GM12878 (cell line): ENCODE measurements around the gene SFMBT1. TPM values are rescaled to one million over a fixed set of nuclear protein-coding genes. Genes with fewer than 3 reads are reported as not detected.

ENCODE experiments used
- ATAC-seq: fragments of 200-7000 bp; cut with Tn5 transposase; 3 replicates; pipeline ENCODE4 v1.9.1; 2020; ENCODE audit warnings: mild to moderate bottlenecking, moderate library complexity
- BruUV-seq: library from RNA; stranded (reverse); fragments of 400-500 nt; replicated peaks from 2 replicates; lab custom pipeline; 2021; lab: Mats Ljungman, UMichigan
- CTCF ChIA-PET: fragments of 300-600 bp; sonication (Branson Sonifier 250); formaldehyde crosslinking; extraction: SDS; loops from one replicate; lab custom pipeline; 2021; ENCODE audit warnings: inconsistent platforms; lab: Yijun Ruan, JAX
- POLR2A ChIA-PET: fragments of 350-600 bp; formaldehyde crosslinking; extraction: SDS; loops from one replicate; lab custom pipeline; 2021; ENCODE audit warnings: inconsistent platforms; lab: Charles Lee
- RAD21 ChIA-PET: fragments of 300-600 bp; sonication (Branson Sonifier 250); formaldehyde crosslinking; loops from one replicate; lab custom pipeline; 2023; ENCODE audit warnings: antibody characterized with exemption; ENCODE audit not compliant: unreplicated experiment; lab: Charles Lee
- SMC1A ChIA-PET: fragments of 300-600 bp; sonication (Branson Sonifier 250); formaldehyde crosslinking; loops from one replicate; lab custom pipeline; 2023; ENCODE audit not compliant: unreplicated experiment, uncharacterized antibody; lab: Charles Lee
- DNase-seq: peaks from one replicate; pipeline ENCODE4 v3.0.0-alpha.2; 2011; ENCODE audit warnings: low read depth, low spot score
- FAIRE-seq: peaks from 3 replicates; lab custom pipeline; 2011; peaks lifted over from hg19 to GRCh38; lab: Jason Lieb, UNC
- H2AFZ ChIP-seq: 2 replicates; pipeline ENCODE4 v1.6.0; 2011; ENCODE audit warnings: low read depth, low read length, control low read depth; ENCODE audit not compliant: control insufficient read depth
- H3K27ac ChIP-seq: 2 replicates; pipeline ENCODE4 v1.5.1; 2011; ENCODE audit warnings: control low read depth; ENCODE audit not compliant: control insufficient read depth, insufficient read depth
- H3K27me3 ChIP-seq, 2 experiments: replicated peaks in 1 of 2; 2 replicates each; pipeline versions ENCODE4 v1.6.0 to v1.6.1; 2011; ENCODE audit warnings: low read length in 1 of 2; ENCODE audit not compliant: control insufficient read depth in 2 of 2, insufficient read depth in 2 of 2
- H3K36me3 ChIP-seq, 2 experiments: 2 replicates each; pipeline ENCODE4 v1.5.1; 2011; ENCODE audit warnings: low read length in 1 of 2; ENCODE audit not compliant: control insufficient read depth in 2 of 2, insufficient read depth in 2 of 2
- H3K4me1 ChIP-seq: 2 replicates; pipeline ENCODE4 v1.6.1; 2011; ENCODE audit warnings: mild to moderate bottlenecking, low read length, moderate library complexity, mixed read lengths; ENCODE audit not compliant: control insufficient read depth, insufficient read depth
- H3K4me2 ChIP-seq: 2 replicates; pipeline ENCODE4 v1.6.0; 2011; ENCODE audit warnings: control low read depth; ENCODE audit not compliant: control insufficient read depth, insufficient read depth
- H3K4me3 ChIP-seq: fragments of 200-600 bp; sonication (generic); 2 replicates; pipeline ENCODE4 v1.5.1; 2016
- H3K79me2 ChIP-seq: 2 replicates; pipeline ENCODE4 v1.6.0; 2011; ENCODE audit warnings: low read length; ENCODE audit not compliant: control insufficient read depth, insufficient read depth
- H3K9ac ChIP-seq: 2 replicates; pipeline ENCODE4 v1.8.0; 2011; ENCODE audit warnings: low read length, control low read depth, mixed read lengths; ENCODE audit not compliant: control insufficient read depth, insufficient read depth
- H3K9me3 ChIP-seq: replicated peaks from 3 replicates; pipeline ENCODE4 v1.5.1; 2011; ENCODE audit warnings: mild to moderate bottlenecking, low read length; ENCODE audit not compliant: control insufficient read depth, insufficient read depth
- H4K20me1 ChIP-seq: 2 replicates; pipeline ENCODE4 v1.6.0; 2011; ENCODE audit not compliant: control insufficient read depth, insufficient read depth
- BMI1 ChIP-seq: fragments of 450-650 bp; IDR thresholded peaks from 2 replicates; pipeline ENCODE4 v1.6.1; 2016; ENCODE audit warnings: mild to moderate bottlenecking, moderate library complexity, borderline replicate concordance
- DPF2 ChIP-seq: fragments of 450-650 bp; IDR thresholded peaks from 2 replicates; pipeline ENCODE4 v1.6.1; 2017; ENCODE audit warnings: mild to moderate bottlenecking
- GATAD2B ChIP-seq: fragments of 450-650 bp; conservative IDR thresholded peaks from 2 replicates; pipeline ENCODE4 v1.6.1; 2017; ENCODE audit warnings: low read depth, mild to moderate bottlenecking, moderate library complexity
- JUNB ChIP-seq: IDR thresholded peaks from 2 replicates; pipeline ENCODE4 v1.6.1; 2016; ENCODE audit warnings: antibody characterized with exemption, mild to moderate bottlenecking
- MTA3 ChIP-seq: IDR thresholded peaks from 2 replicates; pipeline ENCODE4 v1.6.1; 2012; ENCODE audit warnings: low read length, inconsistent platforms, borderline replicate concordance
- NFYB ChIP-seq: IDR thresholded peaks from 2 replicates; pipeline ENCODE4 v1.6.1; 2011; ENCODE audit warnings: low read depth, mild to moderate bottlenecking, low read length, improper control_type of control experiment, moderate library complexity; ENCODE audit not compliant: insufficient read depth
- POLR2AphosphoS2 ChIP-seq: IDR thresholded peaks from 2 replicates; pipeline ENCODE4 v1.6.1; 2011; ENCODE audit warnings: low read depth, mild to moderate bottlenecking, low read length, improper control_type of control experiment, moderate library complexity
- RAD21 ChIP-seq: IDR thresholded peaks from 2 replicates; pipeline ENCODE4 v1.6.1; 2011; ENCODE audit warnings: mild to moderate bottlenecking, low read depth, low read length, moderate library complexity; ENCODE audit not compliant: insufficient read depth
- SMAD5 ChIP-seq: IDR thresholded peaks from 2 replicates; pipeline ENCODE4 v1.6.1; 2016; ENCODE audit warnings: antibody characterized with exemption, low read depth
- STAT1 ChIP-seq: fragments of 450-650 bp; conservative IDR thresholded peaks from 2 replicates; pipeline ENCODE4 v1.6.1; 2014; ENCODE audit warnings: antibody characterized with exemption, mild to moderate bottlenecking
- YBX1 ChIP-seq: fragments of 450-650 bp; IDR thresholded peaks from 2 replicates; pipeline ENCODE4 v1.6.1; 2016; ENCODE audit warnings: antibody characterized with exemption
- YY1 ChIP-seq: IDR thresholded peaks from 2 replicates; pipeline ENCODE4 v1.6.1; 2011; ENCODE audit warnings: low read depth, mild to moderate bottlenecking, low read length
- WGBS: methylation state at CpG from one replicate; pipeline ENCODE4 v1.1.6; 2016; ENCODE audit warnings: low lambda C conversion rate; ENCODE audit not compliant: insufficient replicate concordance, insufficient coverage; ENCODE audit errors: missing lambda C conversion rate; 5-methylcytosine and 5-hydroxymethylcytosine counted together
- in situ Hi-C: fragments of 300-500 bp; cut with MboI; formaldehyde crosslinking; loops from 9 replicates; pipeline ENCODE4 v1.14.3; 2018; ENCODE audit warnings: mixed read lengths
- intact Hi-C: fragments of 100-400 bp; cut with micrococcal nuclease; formaldehyde crosslinking; loops from one replicate; pipeline ENCODE4 v1.14.2; 2022; ENCODE audit not compliant: unreplicated experiment
- polyA plus RNA-seq, 11 experiments: library from polyadenylated mRNA; depleted of rRNA in 4 of 11; unstranded in 6 of 11; stranded (reverse) in 5 of 11; fragments of >200 nt; fragmentation: Nextera tagmentation in 4 of 11; fragmentation: Illumina TruSeq in 1 of 11; extraction: Ambion mirVana in 4 of 11; extraction: Trizol in 1 of 11; gene quantifications; 1 replicate in 1 of 11; 2 replicates in 10 of 11; pipeline versions ENCODE4 v1.2.1 to v1.2.3, GENCODE V29; 2011 to 2016; ENCODE audit warnings: inconsistent platforms in 2 of 11, missing spikeins in 2 of 11, low read depth in 1 of 11
- total RNA-seq, 4 experiments: library from RNA; depleted of rRNA in 3 of 4; stranded (reverse); fragments of >200 nt in 3 of 4; fragmentation: Illumina TruSeq in 1 of 4; extraction: Trizol in 1 of 4; gene quantifications; 2 replicates each; pipeline versions ENCODE4 v1.2.1 to v1.2.3, GENCODE V29; 2013 to 2021
- TF ChIP-seq, protein P1 (sequence below): fragments of 450-650 bp; IDR thresholded peaks from 2 replicates; pipeline ENCODE4 v1.6.1; 2017; ENCODE audit warnings: low read depth, mild to moderate bottlenecking, moderate library complexity
- TF ChIP-seq, protein P2 (sequence below): fragments of 450-650 bp; formaldehyde crosslinking; IDR thresholded peaks from 2 replicates; pipeline ENCODE4 v1.4.0; 2020; ENCODE audit warnings: mild to moderate bottlenecking, moderate library complexity
- TF ChIP-seq, protein P3 (sequence below): fragments of 450-650 bp; conservative IDR thresholded peaks from 2 replicates; pipeline ENCODE4 v1.6.1; 2017; ENCODE audit warnings: mild to moderate bottlenecking, moderate library complexity
- TF ChIP-seq, protein P4 (sequence below): fragments of 150-350 bp; IDR thresholded peaks from 2 replicates; pipeline ENCODE4 v1.6.1; 2014; ENCODE audit warnings: mild to moderate bottlenecking, low read depth, low read length

SFMBT1 gene
- total and polyA plus RNA-seq, 10 of the 15 experiments (the other 5 are each of a cell fraction or from before 2014, with no cell fraction given): 3.2 to 19.5 (median 11.4) TPM

DNA sequence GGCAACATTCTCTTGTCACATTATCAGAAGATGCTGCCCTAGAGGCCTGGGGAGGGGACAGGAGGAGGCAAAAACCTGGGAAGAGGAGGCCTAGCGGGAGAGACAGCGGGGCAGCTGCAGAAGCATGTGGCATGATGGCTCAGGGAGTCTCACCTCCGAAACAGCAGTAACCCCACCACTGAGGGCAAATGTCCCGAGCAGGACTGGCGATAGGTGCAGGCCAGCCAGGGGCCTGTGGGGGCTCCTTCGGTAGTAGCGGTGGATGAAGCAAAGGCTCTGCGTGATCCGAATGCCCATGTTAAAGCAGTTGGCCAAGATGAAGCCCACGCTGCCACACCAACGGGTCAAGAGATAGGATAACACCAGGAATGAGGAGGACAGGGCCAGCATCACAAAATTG is 46.3 kb upstream of the SFMBT1 start:
- no peaks in the 10 kb centered on the region for H3K79me2 ChIP-seq
- ChIA-PET POLR2A (no interaction called here), CTCF (interaction anchor here (1.3 kb wide), 1 partner anchor 10 kb away, joined by 4 read pairs; no protein-coding TSS in a partner anchor), SMC1A (no interaction called here), RAD21 (no interaction called here)
- H3K4me1 ChIP-seq: no peaks in the 10 kb centered on the region
- intact Hi-C loops: no loop called here
- H3K9ac ChIP-seq: no peak overlapping the region
- FAIRE-seq (no peak), ATAC-seq (no peak), DNase-seq (no peak)
- in situ Hi-C loops: no loop called here
- over 99% methylated on average over 11 of the region's 11 CpGs for whole genome bisulfite sequencing
- H3K27me3 ChIP-seq: no peaks in the 10 kb centered on the region
- no peaks in the 10 kb centered on the region for H3K9me3 ChIP-seq
- no TSS peak for BruUV-seq
- no peak overlapping the region for H2AFZ ChIP-seq
- H3K36me3 ChIP-seq: peaks cover 15 to 25% of the 10 kb centered on the region in 2 experiments
- no peak overlapping the region for H3K4me2 ChIP-seq
- no peak overlapping the region for H3K27ac ChIP-seq
- H3K4me3 ChIP-seq: no peak overlapping the region
- no peaks in the 10 kb centered on the region for H4K20me1 ChIP-seq
- TF ChIP-seq YBX1 (no peak), YY1 (no peak), SMAD5 (no peak), GATAD2B (no peak), BMI1 (no peak), POLR2AphosphoS2 (no peak), MTA3 (no peak), STAT1 (no peak), NFYB (no peak), JUNB (no peak), RAD21 (no peak), DPF2 (no peak)
- TF ChIP-seq, protein P1, sequence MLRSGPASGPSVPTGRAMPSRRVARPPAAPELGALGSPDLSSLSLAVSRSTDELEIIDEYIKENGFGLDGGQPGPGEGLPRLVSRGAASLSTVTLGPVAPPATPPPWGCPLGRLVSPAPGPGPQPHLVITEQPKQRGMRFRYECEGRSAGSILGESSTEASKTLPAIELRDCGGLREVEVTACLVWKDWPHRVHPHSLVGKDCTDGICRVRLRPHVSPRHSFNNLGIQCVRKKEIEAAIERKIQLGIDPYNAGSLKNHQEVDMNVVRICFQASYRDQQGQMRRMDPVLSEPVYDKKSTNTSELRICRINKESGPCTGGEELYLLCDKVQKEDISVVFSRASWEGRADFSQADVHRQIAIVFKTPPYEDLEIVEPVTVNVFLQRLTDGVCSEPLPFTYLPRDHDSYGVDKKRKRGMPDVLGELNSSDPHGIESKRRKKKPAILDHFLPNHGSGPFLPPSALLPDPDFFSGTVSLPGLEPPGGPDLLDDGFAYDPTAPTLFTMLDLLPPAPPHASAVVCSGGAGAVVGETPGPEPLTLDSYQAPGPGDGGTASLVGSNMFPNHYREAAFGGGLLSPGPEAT: no peak
- TF ChIP-seq, protein P2, sequence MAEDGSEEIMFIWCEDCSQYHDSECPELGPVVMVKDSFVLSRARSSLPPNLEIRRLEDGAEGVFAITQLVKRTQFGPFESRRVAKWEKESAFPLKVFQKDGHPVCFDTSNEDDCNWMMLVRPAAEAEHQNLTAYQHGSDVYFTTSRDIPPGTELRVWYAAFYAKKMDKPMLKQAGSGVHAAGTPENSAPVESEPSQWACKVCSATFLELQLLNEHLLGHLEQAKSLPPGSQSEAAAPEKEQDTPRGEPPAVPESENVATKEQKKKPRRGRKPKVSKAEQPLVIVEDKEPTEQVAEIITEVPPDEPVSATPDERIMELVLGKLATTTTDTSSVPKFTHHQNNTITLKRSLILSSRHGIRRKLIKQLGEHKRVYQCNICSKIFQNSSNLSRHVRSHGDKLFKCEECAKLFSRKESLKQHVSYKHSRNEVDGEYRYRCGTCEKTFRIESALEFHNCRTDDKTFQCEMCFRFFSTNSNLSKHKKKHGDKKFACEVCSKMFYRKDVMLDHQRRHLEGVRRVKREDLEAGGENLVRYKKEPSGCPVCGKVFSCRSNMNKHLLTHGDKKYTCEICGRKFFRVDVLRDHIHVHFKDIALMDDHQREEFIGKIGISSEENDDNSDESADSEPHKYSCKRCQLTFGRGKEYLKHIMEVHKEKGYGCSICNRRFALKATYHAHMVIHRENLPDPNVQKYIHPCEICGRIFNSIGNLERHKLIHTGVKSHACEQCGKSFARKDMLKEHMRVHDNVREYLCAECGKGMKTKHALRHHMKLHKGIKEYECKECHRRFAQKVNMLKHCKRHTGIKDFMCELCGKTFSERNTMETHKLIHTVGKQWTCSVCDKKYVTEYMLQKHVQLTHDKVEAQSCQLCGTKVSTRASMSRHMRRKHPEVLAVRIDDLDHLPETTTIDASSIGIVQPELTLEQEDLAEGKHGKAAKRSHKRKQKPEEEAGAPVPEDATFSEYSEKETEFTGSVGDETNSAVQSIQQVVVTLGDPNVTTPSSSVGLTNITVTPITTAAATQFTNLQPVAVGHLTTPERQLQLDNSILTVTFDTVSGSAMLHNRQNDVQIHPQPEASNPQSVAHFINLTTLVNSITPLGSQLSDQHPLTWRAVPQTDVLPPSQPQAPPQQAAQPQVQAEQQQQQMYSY (CRISPR knock-in tag): no peak
- TF ChIP-seq, protein P3, sequence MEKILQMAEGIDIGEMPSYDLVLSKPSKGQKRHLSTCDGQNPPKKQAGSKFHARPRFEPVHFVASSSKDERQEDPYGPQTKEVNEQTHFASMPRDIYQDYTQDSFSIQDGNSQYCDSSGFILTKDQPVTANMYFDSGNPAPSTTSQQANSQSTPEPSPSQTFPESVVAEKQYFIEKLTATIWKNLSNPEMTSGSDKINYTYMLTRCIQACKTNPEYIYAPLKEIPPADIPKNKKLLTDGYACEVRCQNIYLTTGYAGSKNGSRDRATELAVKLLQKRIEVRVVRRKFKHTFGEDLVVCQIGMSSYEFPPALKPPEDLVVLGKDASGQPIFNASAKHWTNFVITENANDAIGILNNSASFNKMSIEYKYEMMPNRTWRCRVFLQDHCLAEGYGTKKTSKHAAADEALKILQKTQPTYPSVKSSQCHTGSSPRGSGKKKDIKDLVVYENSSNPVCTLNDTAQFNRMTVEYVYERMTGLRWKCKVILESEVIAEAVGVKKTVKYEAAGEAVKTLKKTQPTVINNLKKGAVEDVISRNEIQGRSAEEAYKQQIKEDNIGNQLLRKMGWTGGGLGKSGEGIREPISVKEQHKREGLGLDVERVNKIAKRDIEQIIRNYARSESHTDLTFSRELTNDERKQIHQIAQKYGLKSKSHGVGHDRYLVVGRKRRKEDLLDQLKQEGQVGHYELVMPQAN: no peak
- TF ChIP-seq, protein P4, sequence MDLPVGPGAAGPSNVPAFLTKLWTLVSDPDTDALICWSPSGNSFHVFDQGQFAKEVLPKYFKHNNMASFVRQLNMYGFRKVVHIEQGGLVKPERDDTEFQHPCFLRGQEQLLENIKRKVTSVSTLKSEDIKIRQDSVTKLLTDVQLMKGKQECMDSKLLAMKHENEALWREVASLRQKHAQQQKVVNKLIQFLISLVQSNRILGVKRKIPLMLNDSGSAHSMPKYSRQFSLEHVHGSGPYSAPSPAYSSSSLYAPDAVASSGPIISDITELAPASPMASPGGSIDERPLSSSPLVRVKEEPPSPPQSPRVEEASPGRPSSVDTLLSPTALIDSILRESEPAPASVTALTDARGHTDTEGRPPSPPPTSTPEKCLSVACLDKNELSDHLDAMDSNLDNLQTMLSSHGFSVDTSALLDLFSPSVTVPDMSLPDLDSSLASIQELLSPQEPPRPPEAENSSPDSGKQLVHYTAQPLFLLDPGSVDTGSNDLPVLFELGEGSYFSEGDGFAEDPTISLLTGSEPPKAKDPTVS: no peak
